Measurements from ENCODE around the gene CEP192.
A peak's percentile ranks its signal among the peaks of the same experiment; 100 is the strongest.
"Not testable (repeated sequence)": the region's sequence is repeated elsewhere in the genome, so short reads cannot be mapped to it uniquely, and the experiment has no call there.

The CEP192 gene, protein sequence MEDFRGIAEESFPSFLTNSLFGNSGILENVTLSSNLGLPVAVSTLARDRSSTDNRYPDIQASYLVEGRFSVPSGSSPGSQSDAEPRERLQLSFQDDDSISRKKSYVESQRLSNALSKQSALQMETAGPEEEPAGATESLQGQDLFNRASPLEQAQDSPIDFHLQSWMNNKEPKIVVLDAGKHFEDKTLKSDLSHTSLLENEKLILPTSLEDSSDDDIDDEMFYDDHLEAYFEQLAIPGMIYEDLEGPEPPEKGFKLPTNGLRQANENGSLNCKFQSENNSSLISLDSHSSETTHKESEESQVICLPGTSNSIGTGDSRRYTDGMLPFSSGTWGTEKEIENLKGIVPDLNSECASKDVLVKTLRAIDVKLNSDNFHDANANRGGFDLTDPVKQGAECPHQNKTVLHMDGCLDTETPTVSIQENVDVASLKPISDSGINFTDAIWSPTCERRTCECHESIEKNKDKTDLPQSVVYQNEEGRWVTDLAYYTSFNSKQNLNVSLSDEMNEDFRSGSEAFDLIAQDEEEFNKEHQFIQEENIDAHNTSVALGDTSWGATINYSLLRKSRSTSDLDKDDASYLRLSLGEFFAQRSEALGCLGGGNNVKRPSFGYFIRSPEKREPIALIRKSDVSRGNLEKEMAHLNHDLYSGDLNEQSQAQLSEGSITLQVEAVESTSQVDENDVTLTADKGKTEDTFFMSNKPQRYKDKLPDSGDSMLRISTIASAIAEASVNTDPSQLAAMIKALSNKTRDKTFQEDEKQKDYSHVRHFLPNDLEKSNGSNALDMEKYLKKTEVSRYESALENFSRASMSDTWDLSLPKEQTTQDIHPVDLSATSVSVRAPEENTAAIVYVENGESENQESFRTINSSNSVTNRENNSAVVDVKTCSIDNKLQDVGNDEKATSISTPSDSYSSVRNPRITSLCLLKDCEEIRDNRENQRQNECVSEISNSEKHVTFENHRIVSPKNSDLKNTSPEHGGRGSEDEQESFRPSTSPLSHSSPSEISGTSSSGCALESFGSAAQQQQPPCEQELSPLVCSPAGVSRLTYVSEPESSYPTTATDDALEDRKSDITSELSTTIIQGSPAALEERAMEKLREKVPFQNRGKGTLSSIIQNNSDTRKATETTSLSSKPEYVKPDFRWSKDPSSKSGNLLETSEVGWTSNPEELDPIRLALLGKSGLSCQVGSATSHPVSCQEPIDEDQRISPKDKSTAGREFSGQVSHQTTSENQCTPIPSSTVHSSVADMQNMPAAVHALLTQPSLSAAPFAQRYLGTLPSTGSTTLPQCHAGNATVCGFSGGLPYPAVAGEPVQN (N-terminal part only)

DNA sequence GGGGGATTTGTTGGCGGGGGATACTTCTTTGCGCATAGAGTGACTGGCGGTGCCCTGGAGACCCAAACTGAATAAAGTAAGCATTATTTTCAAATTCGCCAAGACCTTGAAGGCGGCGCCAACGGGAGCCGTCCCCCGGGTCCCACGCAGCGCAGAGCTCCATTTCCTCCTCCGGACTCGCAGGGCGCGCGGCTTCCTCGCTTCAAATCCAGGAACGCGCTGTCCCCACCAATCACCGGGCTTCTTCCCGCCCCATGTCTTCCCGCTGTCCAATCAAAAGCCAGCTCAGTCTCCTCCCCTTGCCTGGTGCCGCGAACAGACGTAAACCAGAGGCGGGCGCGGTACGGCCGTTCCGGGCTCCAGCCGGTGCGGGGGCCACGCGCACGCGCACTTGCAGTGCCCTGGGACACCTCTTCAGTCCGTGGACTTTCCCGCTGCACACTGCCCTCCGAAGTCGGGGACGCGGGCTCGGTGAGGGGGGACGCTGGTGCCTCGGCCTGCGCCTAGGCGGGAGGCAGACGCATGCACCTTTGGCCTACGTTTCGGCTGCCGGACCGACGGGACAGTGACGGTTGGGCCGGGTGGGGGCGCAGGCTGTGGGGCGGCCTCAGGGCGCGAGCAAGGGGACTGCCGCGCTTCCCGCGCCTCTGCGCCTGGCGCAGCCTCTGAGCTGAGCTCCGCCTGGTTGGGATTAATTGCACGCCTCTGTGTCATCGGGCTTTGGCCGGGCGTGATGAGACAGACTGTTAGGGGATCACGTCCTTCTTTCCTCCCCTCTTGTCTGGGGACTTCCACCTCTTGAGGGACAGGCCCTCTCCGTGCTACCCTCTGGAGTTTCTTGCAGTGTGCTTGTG is at the start of gene CEP192:
Gene CEP192, plus strand, starts transcription at position 396 of the 854 bp plus-strand sequence. CDS start 8,063 bp downstream, outside the sequence.
- DNase-seq, result peak; percentile 100

DNA sequence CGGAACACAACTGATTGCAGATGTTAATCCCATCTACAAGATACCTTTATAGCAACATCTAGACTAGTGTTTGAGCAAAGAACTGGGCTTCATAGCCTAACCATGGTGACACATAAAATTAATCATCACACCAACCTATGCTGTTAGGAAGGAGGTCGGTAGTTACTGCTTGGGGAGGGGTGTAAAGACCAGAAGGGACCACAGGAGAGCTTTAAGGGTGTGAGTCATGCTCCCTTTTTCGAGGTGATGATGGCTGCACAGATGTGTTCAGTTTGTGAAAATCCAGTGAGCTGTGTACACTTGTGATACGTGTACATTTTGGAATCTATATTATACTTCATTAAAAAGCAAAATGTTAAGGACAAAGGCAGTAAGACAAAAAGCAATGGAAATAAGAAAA is 47.9 kb upstream of the CEP192 start:
- no peak for DNase-seq

DNA sequence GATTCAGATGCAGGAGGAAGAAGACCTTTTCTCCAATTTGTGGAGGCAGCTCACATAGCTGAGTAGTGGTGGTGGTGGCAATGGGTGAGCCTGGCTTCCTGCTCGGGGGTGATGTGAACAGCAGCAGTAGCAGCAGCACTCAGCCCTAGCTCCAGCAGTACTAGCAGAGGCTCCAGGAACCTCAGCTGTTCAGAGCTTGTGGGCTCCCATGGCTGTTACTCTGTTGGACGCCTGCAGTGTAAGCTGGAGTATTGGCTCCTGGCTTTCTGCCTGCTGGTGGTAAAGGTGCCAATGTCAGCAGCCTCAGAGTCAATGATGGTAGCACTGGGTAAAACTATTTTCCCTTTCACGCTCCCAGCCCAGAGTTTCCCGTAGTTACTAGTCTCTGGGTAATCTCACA is 46.5 kb upstream of the CEP192 start:
- peak; percentile 25 for DNase-seq

DNA sequence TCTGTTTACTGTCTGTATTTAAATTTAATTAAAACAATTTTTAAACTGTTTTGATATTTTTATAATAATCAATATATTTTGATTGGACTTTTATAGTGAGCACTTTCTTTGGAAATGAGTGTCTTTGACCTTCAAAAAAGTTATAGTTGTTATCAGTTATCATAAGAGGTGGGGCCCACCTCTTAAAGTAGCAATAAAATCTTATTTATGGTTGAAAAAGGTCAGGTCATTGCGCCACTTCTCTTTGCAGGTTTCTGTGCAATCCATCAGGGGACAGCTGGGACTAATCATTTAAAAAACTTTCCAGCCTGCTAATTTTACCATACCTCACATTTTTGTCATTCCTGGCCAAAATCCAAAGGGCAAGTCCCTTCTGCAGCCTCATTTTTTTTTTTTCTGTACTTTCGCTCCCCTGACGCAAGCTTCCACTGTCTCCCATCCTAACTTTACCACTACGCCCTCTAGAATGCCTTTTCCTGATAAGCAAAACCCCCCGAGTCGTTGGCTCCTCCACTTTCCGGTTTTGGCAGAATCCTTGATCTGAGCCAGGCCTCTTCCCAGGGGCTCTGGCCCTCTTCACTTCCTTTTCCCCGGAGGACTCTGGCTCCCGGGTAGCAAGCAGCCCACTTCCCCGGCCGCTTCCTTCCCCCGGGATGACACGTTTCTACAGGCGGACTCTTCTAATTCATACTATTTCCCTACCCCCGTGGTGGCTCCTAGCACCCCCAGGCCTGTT is 44.4 kb upstream of the CEP192 start:
- peak; percentile 87 for DNase-seq

DNA sequence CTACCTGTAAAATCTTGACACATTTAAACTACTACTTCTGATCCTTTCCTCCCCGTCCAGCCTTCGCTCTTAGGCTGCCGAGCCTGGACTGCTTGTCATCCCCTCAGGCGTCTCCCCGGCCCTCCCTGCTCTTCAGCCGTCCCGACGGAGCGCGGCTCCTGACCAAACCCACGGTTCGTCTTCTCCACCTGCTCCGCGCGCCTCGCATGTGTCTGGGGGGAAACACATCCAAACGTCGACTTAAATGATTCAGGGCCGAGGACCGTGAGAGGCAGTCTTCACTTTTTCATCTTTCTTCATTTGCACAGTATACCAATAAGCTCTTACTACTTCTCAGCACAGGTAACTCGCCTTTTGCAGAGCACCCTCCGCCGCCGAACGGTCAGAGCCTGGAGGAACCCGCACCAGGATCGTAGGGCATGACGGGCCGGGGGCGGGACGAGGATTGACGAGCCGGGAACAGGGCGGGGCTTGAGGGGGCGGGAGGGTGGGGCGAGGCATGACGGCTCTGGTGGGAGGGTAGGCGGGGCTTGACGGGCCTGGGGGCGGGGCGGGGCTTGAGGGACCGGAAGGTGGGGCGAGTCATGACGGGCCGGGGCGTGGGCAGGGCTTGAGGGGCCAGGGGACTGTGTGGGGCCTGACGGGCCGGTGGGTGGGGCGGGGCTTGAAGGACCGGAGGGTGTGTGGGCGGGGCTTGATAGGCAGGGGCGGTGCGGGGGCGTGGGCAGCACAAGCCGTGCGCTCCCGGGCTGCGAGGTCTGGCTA is 43.7 kb upstream of the CEP192 start, which contains the start of gene SEH1L:
Gene SEH1L, plus strand, starts transcription at position 727 of the 765 bp plus-strand sequence. CDS start 111 bp downstream, outside the sequence.
- peak; percentile 100 for DNase-seq

DNA sequence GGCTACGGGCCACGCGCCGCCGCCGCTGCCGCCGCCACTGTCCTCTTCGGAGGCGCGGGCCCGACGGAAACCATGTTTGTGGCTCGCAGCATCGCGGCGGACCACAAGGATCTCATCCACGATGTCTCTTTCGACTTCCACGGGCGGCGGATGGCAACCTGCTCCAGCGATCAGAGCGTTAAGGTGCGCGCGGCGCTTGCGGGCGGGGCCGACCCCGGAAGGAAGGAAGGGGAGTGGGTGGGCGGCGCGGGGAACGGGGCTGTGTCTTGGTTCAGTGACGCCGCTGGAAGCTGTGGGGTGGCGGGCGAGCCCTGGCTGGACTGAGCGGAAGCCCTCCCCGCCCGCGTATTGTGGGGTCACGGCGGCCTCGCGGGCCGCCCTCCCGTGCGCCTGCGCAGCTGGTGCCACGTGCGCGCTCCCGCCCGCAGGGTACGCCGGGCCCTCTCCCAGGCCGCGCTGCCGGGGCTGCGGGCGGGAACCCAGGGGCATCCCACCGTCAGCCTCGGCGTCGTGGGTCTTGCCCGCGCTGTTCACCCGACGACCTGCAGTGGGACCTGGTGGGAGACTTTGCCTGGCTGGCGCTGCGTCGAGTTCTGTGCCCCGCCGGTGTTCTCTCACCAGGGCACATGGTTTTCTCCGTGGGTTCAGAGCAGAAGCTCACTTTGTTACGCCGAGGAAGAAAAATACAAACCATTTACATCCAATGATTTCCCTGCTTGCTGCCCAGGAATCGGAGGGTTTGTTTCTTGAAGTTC is 42.9 kb upstream of the CEP192 start:
- DNase-seq, result peak; percentile 99

DNA sequence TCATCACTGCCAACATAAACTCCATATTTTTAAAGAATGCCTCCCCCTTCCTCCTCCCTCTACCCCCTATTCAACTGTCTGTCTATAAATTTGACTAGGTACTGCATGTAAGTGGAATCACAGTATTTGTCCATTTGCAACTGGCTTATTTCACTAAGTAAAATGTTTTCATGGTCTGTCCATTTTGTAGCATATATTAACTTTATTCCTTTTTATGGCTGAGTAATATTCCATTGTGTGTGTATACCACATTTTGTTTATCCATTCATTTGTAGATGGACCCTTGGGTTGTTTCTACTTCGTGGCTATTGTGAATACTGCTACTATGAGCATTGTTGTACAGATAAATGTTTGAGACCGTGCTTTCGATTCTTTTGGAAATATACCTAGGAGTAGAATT is 32.7 kb upstream of the CEP192 start:
- no peak for DNase-seq

DNA sequence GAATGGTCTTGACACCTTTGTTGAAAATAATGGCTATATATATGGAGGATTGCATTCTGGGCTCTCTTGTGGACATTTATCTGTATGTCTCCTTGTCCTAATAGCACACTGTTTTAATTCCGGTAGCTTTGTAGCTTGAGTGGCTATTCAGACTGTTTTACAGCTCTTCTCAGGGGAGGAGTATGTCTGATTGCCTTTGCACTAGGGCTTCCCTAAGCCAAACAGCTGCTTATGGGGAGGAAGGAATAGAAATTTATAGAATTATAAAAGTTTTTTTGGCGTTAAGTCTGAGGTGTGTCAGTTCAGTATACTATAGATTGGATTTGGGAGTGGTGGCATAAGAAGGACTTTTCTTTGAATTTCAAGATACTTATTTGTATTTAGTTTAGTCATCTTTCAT is 30.8 kb upstream of the CEP192 start:
- no peak for DNase-seq

DNA sequence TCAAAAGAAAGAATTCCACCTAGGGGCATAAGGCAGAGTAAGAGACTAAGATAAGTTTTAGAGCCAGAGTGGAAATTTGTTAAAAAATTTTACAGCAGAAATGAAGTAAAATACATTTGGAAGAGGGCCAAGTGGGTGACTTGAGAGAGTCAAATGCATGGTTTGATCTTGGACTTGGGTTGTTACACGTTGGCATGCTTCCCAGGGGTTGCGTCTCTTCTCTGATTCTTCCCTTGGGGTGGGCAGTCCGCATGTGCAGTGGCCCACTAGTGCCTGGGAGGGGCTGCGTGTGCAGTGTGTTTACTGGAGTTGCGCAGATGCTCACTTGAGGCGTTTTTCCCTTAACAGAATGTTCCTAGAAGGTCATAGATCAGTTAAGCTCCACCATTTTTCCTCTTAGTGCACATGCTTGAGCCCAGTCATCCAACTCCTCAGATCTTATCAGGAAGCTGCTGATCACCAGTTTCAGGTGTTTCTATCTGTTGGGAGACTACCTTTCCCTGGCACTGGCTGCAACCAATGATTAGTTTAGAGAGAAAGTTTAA is 30.2 kb upstream of the CEP192 start:
- no peak for DNase-seq

DNA sequence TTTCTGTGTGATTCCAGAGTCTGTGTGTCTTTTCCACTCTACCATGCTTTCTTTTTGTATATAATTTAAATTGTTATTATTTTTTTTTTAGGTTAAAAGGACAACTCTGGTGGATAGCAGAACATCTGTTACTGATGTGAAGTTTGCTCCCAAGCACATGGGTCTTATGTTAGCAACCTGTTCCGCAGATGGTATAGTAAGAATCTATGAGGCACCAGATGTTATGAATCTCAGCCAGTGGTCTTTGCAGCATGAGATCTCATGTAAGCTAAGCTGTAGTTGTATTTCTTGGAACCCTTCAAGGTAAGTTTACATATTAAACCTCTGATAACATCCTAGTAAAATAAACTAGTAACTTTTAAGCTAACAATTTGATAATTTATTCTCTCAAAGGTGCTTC is 28.1 kb upstream of the CEP192 start:
- no peak for DNase-seq

DNA sequence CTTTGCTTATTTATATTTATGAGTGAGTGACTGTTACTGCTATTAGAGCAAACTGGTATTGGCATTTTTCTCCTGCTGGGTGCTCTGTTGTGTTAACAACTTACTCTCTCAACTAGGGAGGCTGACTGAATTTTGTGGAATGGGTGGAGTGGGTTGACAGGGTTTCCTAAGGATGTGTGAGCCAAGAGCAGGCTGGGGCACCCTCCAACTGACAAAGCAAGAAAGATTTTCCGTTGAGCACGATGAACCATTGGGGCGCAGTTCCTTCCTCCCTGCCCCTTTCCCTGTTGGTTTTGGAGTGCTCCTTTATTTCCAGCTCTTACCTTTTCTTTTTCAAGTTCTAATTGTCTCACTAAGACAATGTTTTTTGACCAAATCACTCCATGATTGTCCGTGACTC is 23.0 kb upstream of the CEP192 start:
- no peak for DNase-seq

DNA sequence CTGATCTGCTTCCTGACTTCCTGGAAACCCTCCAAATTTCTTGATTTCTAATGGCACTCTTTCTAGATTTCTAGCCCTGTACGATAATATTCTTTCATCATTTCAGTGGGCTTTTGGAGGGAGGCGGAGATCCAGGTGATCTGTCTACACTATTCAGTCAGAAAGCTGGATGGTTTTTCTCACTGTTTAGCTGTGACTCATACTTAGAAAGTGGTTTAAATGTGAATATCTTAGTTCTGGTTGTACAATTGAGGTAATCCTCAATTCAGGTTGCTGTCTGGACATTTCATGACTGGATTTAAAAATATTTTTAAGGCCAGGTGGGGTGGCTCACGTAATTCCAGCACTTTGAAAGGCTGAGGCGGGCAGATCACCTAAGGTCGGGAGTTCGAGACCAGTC is 22.5 kb upstream of the CEP192 start:
- no peak for DNase-seq

DNA sequence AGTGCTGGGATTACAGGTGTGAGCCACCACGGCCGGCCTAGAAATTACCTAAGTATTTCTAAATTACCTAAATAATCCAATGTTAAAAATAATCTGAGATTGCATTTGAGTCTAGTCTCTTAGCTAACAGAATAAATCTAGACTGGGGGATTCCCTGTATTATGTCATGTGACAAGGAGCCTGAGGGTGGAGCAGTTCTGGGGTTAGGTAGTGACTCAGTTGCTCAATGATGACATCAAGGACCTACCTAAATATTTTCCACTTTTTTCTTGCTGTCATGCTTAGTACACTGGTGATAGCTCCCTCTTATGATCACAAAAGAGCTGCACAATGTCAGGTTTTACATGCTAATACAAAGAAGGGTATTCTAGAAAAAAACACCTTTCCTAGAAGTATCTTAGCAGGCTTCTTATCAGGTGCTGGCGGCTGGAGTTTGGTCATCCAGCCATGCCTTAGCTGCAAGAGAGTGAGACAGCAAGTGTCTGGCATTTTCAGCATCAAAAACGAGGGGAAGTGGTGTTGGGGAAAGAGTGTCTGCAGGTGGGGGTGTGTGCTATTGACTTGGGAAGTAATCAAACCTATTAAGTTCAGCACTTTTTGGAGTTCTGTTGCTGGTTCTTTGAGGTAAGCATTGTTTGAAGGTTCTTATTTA is 17.5 kb upstream of the CEP192 start:
- DNase-seq, result no peak

DNA sequence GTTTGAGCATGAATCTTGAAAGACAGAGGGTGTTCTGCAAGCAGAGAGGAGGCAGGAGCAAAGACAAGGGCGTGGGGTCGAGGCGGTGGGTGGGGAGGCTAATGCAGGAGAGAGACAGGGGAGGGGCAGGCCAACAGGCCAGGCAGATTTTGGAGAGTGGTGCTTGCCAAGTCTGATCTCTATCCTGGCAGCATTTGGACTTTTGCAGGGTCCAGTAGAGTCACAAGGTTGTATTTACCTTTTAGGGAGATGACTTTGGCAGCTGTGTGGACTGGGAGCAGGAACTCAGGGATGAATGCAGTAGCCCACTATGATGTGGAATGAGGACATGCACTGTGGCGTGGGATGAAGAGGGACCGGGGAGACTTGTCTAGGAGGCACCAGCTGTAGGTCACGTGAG is 15.7 kb upstream of the CEP192 start:
- DNase-seq, result no peak

DNA sequence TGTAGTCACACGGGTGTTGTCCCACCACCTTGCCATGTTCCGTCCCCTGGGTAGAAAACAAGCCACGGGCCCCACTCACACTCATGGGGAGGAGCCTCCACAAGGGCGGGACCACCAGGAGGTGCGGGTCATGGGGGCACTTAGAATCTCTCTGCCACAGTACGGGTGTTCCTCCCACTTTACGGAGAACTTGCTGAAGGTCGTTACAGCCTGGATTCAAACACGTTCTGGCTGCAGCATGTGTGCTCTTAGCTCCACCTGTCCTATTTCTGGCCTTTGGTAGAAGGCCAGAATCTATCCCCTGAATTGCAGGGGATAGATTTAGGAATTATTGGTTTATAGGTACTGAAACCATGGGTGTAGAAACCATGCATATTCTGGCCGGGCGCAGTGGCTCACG is 14.9 kb upstream of the CEP192 start:
- DNase-seq, result no peak

DNA sequence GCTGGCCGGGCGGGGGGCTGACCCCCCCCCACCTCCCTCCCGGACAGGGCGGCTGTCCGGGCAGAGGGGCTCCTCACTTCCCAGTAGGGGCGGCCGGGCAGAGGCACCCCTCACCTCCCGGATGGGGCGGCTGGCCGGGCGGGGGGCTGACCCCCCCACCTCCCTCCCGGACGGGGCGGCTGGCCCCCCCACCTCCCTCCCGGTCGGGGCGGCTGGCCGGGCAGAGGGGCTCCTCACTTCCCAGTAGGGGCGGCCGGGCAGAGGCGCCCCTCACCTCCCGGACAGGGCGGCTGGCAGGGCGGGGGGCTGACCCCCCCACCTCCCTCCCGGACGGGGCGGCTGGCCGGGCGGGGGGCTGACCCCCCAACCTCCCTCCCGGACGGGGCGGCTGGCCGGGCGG is 11.1 kb upstream of the CEP192 start:
- not testable (repeated sequence) for DNase-seq

DNA sequence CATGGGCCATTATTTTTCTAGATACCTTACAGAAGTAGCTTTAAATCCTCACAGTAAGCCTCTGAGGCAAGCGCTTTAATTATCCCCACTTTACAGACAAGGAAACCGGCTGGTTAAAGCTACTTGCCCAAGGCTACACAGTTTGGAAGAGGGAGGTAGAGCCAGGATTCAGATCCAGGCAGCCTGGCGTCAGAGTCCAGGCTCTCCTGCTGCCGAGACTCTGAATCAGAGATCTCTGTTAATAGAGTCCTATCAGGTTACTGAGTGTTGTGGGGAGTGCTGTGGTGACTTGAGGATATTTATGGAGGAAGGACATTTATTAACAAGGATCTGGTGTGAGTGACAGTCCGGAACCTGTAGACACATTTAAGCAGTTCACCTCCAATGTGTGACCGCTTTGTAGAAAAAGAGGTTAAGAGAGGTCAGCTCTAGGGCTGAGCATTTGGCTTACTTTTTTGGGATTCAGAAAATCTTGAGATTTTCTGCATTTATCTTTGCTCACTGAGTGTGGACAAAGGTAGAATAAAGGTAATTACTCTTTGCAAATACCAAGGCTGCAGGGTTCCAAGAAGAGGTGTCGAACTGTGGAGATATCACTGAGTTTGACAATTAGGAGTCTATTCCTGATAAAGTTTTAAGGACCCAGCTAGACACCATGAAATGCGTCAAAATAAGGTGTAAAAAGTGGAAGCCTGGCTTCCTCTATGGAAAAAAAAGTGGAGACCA is 1.6 kb upstream of the CEP192 start:
- DNase-seq, result peak; percentile 41

DNA sequence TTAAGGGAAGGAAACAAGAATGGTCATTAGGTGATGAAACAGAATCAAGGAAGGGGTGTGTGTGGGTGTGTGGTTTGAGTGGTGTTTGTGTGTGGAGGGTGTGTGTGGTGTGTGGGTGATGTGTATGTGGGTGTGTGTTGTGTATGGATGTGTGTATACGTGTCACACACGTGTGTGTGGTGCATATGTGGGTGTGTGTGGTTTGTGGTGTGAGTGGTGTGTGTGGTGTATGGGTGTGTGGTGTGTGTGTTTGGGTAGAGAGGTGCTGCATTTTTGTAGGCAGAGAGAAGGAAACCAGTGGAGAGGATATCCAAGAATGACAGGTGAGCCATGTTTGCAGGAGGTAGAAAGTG is 1.1 kb upstream of the CEP192 start:
- DNase-seq, result no peak

Measured in DMS53 (cell line).